T-helper 1 cell treated with Interleukin-12 subunit alpha and Interleukin-12 subunit beta and Interleukin-4 antibody, amounts not matched to agents 30 ng/mL and 1 ng/mL, for 36 hours (primary cell): ENCODE results near the gene PWWP2A. TPM values are rescaled to one million over a fixed set of nuclear protein-coding genes. Genes with fewer than 3 reads are reported as not detected.

Source experiments
- total RNA-seq: library from RNA; stranded (reverse); gene quantifications from 2 replicates; pipeline ENCODE4 v1.2.3, GENCODE V29; 2022

The PWWP2A gene
- total RNA-seq, 1 donor from 2014 or later, result 36.0 TPM

Other genes with a start within 250 kb of the PWWP2A start
- gene ADRA1B, start 203.0 kb downstream of the PWWP2A start, total RNA-seq, result not detected in 2 replicates
- gene TTC1, start 110.3 kb downstream of the PWWP2A start, total RNA-seq, result 59.0 TPM in 2 replicates
- gene FABP6, start 110.1 kb upstream of the PWWP2A start, total RNA-seq, result not detected in 2 replicates
- not detected in 2 replicates for gene CCNJL, start 193.1 kb upstream of the PWWP2A start, total RNA-seq